IMR-90 (cell line): ENCODE results near the gene RAB9A. TPM values are rescaled to one million over a fixed set of nuclear protein-coding genes. Genes with fewer than 3 reads are reported as not detected.

Experiments used
- ATAC-seq: fragments of 200-7000 bp; cut with Tn5 transposase; 2 replicates; pipeline ENCODE4 v1.9.1; 2020; ENCODE audit warnings: low read depth, mild to moderate bottlenecking, moderate library complexity
- BruUV-seq: library from RNA; stranded (reverse); fragments of 400-500 nt; replicated peaks from 2 replicates; lab custom pipeline; 2021; lab: Mats Ljungman, UMichigan
- CTCF ChIA-PET: fragments of 300-600 bp; formaldehyde crosslinking; extraction: SDS; loops from one replicate; lab custom pipeline; 2021; ENCODE audit warnings: antibody characterized with exemption; lab: Yijun Ruan, JAX
- POLR2A ChIA-PET: fragments of 300-600 bp; sonication (Branson Sonifier 250); formaldehyde crosslinking; loops from one replicate; lab custom pipeline; 2022; ENCODE audit warnings: antibody characterized with exemption; ENCODE audit not compliant: unreplicated experiment; lab: Charles Lee
- DNase-seq: peaks from one replicate; pipeline ENCODE4 v3.0.0; 2013
- H2AFZ ChIP-seq: replicated peaks from 2 replicates; pipeline ENCODE3; 2013; ENCODE audit warnings: low read length, mild to moderate bottlenecking; ENCODE audit not compliant: poor library complexity
- H2AK5ac ChIP-seq: 2 replicates; pipeline ENCODE4 v1.6.1; 2013; ENCODE audit warnings: low read depth, low read length, inconsistent platforms
- H2AK9ac ChIP-seq: replicated peaks from 2 replicates; pipeline ENCODE3; 2013; ENCODE audit warnings: mild to moderate bottlenecking, low read depth, low read length, moderate library complexity; ENCODE audit not compliant: poor library complexity
- H2BK120ac ChIP-seq: 2 replicates; pipeline ENCODE4 v1.6.1; 2013; ENCODE audit warnings: low read depth, low read length, inconsistent platforms
- H2BK15ac ChIP-seq: 3 replicates; pipeline ENCODE4 v1.6.1; 2013; ENCODE audit warnings: low read depth, low read length, inconsistent platforms
- H2BK20ac ChIP-seq: 2 replicates; pipeline ENCODE4 v1.6.1; 2013; ENCODE audit warnings: low read depth, mild to moderate bottlenecking, inconsistent platforms, low read length, moderate library complexity
- H2BK5ac ChIP-seq: 2 replicates; pipeline ENCODE4 v1.6.1; 2013; ENCODE audit warnings: mild to moderate bottlenecking, low read depth, low read length, inconsistent platforms; ENCODE audit not compliant: poor library complexity, severe bottlenecking
- H3K14ac ChIP-seq: replicated peaks from 2 replicates; pipeline ENCODE4 v1.6.1; 2013; ENCODE audit warnings: low read depth, low read length, inconsistent platforms
- H3K18ac ChIP-seq: 2 replicates; pipeline ENCODE4 v1.6.1; 2013; ENCODE audit warnings: low read depth, low read length, control low read depth
- H3K23ac ChIP-seq: 2 replicates; pipeline ENCODE4 v1.6.1; 2013; ENCODE audit warnings: low read depth, low read length, inconsistent platforms
- H3K27ac ChIP-seq: 2 replicates; pipeline ENCODE4 v1.5.1; 2013; ENCODE audit warnings: mild to moderate bottlenecking, control low read depth, low read length; ENCODE audit not compliant: insufficient read depth
- H3K27me3 ChIP-seq: 2 replicates; pipeline ENCODE4 v1.6.1; 2013; ENCODE audit warnings: low read length; ENCODE audit not compliant: control insufficient read depth, insufficient read depth
- H3K36me3 ChIP-seq: 2 replicates; pipeline ENCODE4 v1.6.1; 2013; ENCODE audit warnings: low read length, mixed read lengths; ENCODE audit not compliant: control insufficient read depth, insufficient read depth
- H3K4ac ChIP-seq: 2 replicates; pipeline ENCODE4 v1.6.1; 2013; ENCODE audit warnings: low read depth, low read length, inconsistent platforms
- H3K4me1 ChIP-seq: 2 replicates; pipeline ENCODE4 v1.6.1; 2013; ENCODE audit warnings: low read length, mixed read lengths; ENCODE audit not compliant: control insufficient read depth, insufficient read depth
- H3K4me2 ChIP-seq: 2 replicates; pipeline ENCODE4 v1.6.1; 2013; ENCODE audit warnings: low read depth, mild to moderate bottlenecking, control low read depth, low read length, moderate library complexity
- H3K4me3 ChIP-seq: 2 replicates; pipeline ENCODE4 v1.5.1; 2013; ENCODE audit warnings: low read depth, mild to moderate bottlenecking, control low read depth, low read length, moderate library complexity; ENCODE audit not compliant: insufficient read depth
- H3K56ac ChIP-seq: 2 replicates; pipeline ENCODE4 v1.6.1; 2013; ENCODE audit warnings: low read length, inconsistent platforms; ENCODE audit not compliant: insufficient read depth; ENCODE audit errors: extremely low read depth
- H3K79me1 ChIP-seq, 2 experiments: 2 replicates each; pipeline ENCODE4 v1.6.1; 2013; ENCODE audit warnings: low read length in 2 of 2, inconsistent platforms in 1 of 2, low read depth in 1 of 2
- H3K9ac ChIP-seq: 2 replicates; pipeline ENCODE4 v1.6.1; 2013; ENCODE audit warnings: low read depth, low read length, control low read depth
- H3K9me1 ChIP-seq: 2 replicates; pipeline ENCODE4 v1.6.1; 2013; ENCODE audit warnings: low read length, inconsistent platforms; ENCODE audit not compliant: insufficient read depth
- H3K9me3 ChIP-seq: 2 replicates; pipeline ENCODE4 v1.6.1; 2013; ENCODE audit warnings: low read length; ENCODE audit not compliant: control insufficient read depth, insufficient read depth
- H4K20me1 ChIP-seq: 2 replicates; pipeline ENCODE4 v1.6.1; 2013; ENCODE audit warnings: low read length, inconsistent platforms; ENCODE audit not compliant: insufficient read depth
- H4K5ac ChIP-seq: 2 replicates; pipeline ENCODE4 v1.6.1; 2013; ENCODE audit warnings: mild to moderate bottlenecking, low read depth, low read length, control low read depth
- H4K8ac ChIP-seq, 2 experiments: 2 replicates each; pipeline ENCODE4 v1.6.1; 2013; ENCODE audit warnings: low read depth in 2 of 2, low read length in 2 of 2, control low read depth in 1 of 2, inconsistent platforms in 1 of 2
- H4K91ac ChIP-seq: 2 replicates; pipeline ENCODE4 v1.6.1; 2013; ENCODE audit warnings: low read depth, low read length, inconsistent platforms; ENCODE audit not compliant: insufficient read depth
- BHLHE40 ChIP-seq: fragments of 150-350 bp; IDR thresholded peaks from 2 replicates; pipeline ENCODE4 v1.6.1; 2016; ENCODE audit warnings: mild to moderate bottlenecking, low read depth, low read length
- CEBPB ChIP-seq: IDR thresholded peaks from 2 replicates; pipeline ENCODE4 v1.6.1; 2012; ENCODE audit warnings: low read depth, low read length, improper control_type of control experiment
- CHD1 ChIP-seq: IDR thresholded peaks from 2 replicates; pipeline ENCODE4 v1.6.1; 2012; ENCODE audit warnings: low read depth, low read length, improper control_type of control experiment
- FOS ChIP-seq: fragments of 150-350 bp; IDR thresholded peaks from 2 replicates; pipeline ENCODE4 v1.6.1; 2016; ENCODE audit warnings: low read depth, low read length
- MAFK ChIP-seq: IDR thresholded peaks from 2 replicates; pipeline ENCODE4 v1.6.1; 2012; ENCODE audit warnings: low read depth, low read length, improper control_type of control experiment
- MAZ ChIP-seq: IDR thresholded peaks from 2 replicates; pipeline ENCODE4 v1.6.1; 2012; ENCODE audit warnings: low read depth, mild to moderate bottlenecking, low read length, improper control_type of control experiment, moderate library complexity, borderline replicate concordance
- MXI1 ChIP-seq: IDR thresholded peaks from 2 replicates; pipeline ENCODE4 v1.6.1; 2012; ENCODE audit warnings: low read depth, mild to moderate bottlenecking, low read length, moderate library complexity, borderline replicate concordance
- NFE2L2 ChIP-seq: fragments of 150-350 bp; IDR thresholded peaks from 2 replicates; pipeline ENCODE4 v1.6.1; 2016; ENCODE audit warnings: low read depth, mild to moderate bottlenecking, low read length
- POLR2A ChIP-seq: IDR thresholded peaks from 2 replicates; pipeline ENCODE4 v1.6.1; 2012; ENCODE audit warnings: mild to moderate bottlenecking, low read depth, low read length
- RAD21 ChIP-seq: IDR thresholded peaks from 2 replicates; pipeline ENCODE4 v1.6.1; 2012; ENCODE audit warnings: low read length, improper control_type of control experiment
- RCOR1 ChIP-seq: IDR thresholded peaks from 2 replicates; pipeline ENCODE4 v1.6.1; 2012; ENCODE audit warnings: mild to moderate bottlenecking, low read length, improper control_type of control experiment; ENCODE audit not compliant: insufficient replicate concordance
- RFX5 ChIP-seq: IDR thresholded peaks from 2 replicates; pipeline ENCODE4 v1.8.0; 2012; ENCODE audit warnings: low read depth, mild to moderate bottlenecking, low read length, moderate library complexity
- SMC3 ChIP-seq: fragments of 150-350 bp; IDR thresholded peaks from 2 replicates; pipeline ENCODE4 v1.6.1; 2016; ENCODE audit warnings: low read depth, mild to moderate bottlenecking, antibody characterized with exemption, low read length, moderate library complexity
- WGBS, 2 experiments: methylation state at CpG; one replicate each; pipeline versions ENCODE4 v1.1.5 to v1.1.7; 2013; ENCODE audit warnings: missing lambda C conversion rate in 2 of 2; ENCODE audit not compliant: insufficient read length in 1 of 2; ENCODE audit errors: extremely low coverage in 2 of 2; 5-methylcytosine and 5-hydroxymethylcytosine counted together
- dilution Hi-C: fragments of 300-500 bp; cut with HindIII; formaldehyde crosslinking; loops from one replicate; pipeline ENCODE4 v1.14.3; 2018; ENCODE audit warnings: low sequenced_read_pairs; ENCODE audit not compliant: unreplicated experiment
- in situ Hi-C: fragments of 300-500 bp; cut with MboI; formaldehyde crosslinking; loops from 3 replicates; pipeline ENCODE4 v1.14.3; 2019; ENCODE audit warnings: low sequenced_read_pairs, inconsistent platforms, mixed read lengths
- intact Hi-C: fragments of 100-400 bp; cut with micrococcal nuclease; formaldehyde crosslinking; loops from 2 replicates; pipeline ENCODE4 v1.10.0; 2022
- polyA plus RNA-seq, 3 experiments: library from polyadenylated mRNA; depleted of rRNA; stranded (reverse); fragments of >200 nt; gene quantifications; 2 replicates each; pipeline ENCODE4 v1.2.3, GENCODE V29; 2012; ENCODE audit warnings: low replicate concordance in 1 of 3
- total RNA-seq: library from RNA; depleted of rRNA; stranded (reverse); fragments of >200 nt; gene quantifications from 2 replicates; pipeline ENCODE4 v1.2.3, GENCODE V29; 2012
- TF ChIP-seq, protein P1 (sequence below): fragments of 150-350 bp; IDR thresholded peaks from 2 replicates; pipeline ENCODE4 v1.6.1; 2017; ENCODE audit warnings: mild to moderate bottlenecking, antibody characterized with exemption, low read length, low read depth
- TF ChIP-seq, protein P2 (sequence below): fragments of 150-350 bp; IDR thresholded peaks from 2 replicates; pipeline ENCODE4 v1.6.1; 2016; ENCODE audit warnings: low read depth, mild to moderate bottlenecking, low read length, moderate library complexity, borderline replicate concordance
- TF ChIP-seq, protein P3 (sequence below): conservative IDR thresholded peaks from 2 replicates; pipeline ENCODE4 v1.5.1; 2012; ENCODE audit warnings: mild to moderate bottlenecking, low read depth, low read length, improper control_type of control experiment

Gene RAB9A
- total and polyA plus RNA-seq, 2 of the 4 experiments (the other 2 are of a cell fraction) = 15.8 to 22.3 TPM

DNA sequence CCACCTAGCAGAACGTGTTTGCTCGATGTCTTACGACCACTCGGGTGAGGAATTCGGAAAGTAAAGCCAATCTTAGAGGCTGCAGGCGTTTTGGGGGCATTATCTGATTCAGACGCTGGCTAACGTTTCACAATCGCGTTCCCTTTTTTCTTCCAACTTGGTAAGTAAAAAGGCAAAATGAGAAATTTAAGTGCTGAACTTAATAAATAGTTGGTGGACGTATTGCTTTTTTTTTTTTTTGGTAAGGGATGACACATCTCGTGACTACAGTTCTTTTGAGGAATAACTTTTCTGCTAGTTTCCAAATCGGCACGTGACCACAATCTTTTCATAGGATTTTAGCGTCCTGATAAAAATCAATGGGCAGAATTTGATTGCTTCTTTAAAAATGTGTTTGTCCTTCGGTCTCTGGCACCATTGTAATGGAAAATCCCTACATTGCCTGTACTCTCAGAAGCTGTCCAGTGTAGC lies 848 bp downstream of the RAB9A start:
- Histone ChIP-seq H3K56ac (peak overlapping the region; percentile 63), H2AFZ (peak overlapping the region; percentile 96), H4K91ac (peak overlapping the region; percentile 60; the same call in 1 of the 2 replicates), H3K27ac (peak overlapping the region; percentile 90), H2AK9ac (peak overlapping the region; percentile 93), H3K4me2 (peak overlapping the region; percentile 85), H4K5ac (peak overlapping the region; percentile 31), H3K9me3 (no peaks in the 10 kb centered on the region), H3K36me3 (no peaks in the 10 kb centered on the region; the same call in 1 of the 2 replicates), H2BK120ac (peak overlapping the region; percentile 36; the same call in 1 of the 2 replicates), H3K9ac (peak overlapping the region; percentile 83), H3K4ac (peak overlapping the region; percentile 83), H2AK5ac (no peak overlapping the region), H3K4me1 (peaks cover 7% of the 10 kb centered on the region), H3K9me1 (0 out of 2 replicates have a peak, but pooled peaks cover 3% of the 10 kb centered on the region), H3K27me3 (peaks cover 4% of the 10 kb centered on the region), H4K20me1 (peaks cover 27% of the 10 kb centered on the region), H3K18ac (peak overlapping the region; percentile 59), H4K8ac (peak overlapping the region; percentile 29 to 37; a peak in 2 of 4 replicates), H3K23ac (peak overlapping the region; percentile 77), H3K4me3 (peak overlapping the region; percentile 86), H2BK15ac (no peak overlapping the region), H2BK5ac (peak overlapping the region; percentile 73), H3K14ac (peak overlapping the region; percentile 85), H2BK20ac (peak overlapping the region; percentile 31; the same call in 1 of the 2 replicates), H3K79me1 (peaks cover 18 to 33% of the 10 kb centered on the region in 2 experiments; a peak in 3 of 4 replicates)
- in situ Hi-C loops = no loop called here
- dilution Hi-C loops = no loop called here
- DNase-seq (peak; percentile 40), ATAC-seq (no peak)
- WGBS, 2 experiments = 16% methylated on average over 5 of the region's 16 CpGs; no CpG with 5 or more reads in 1 of the 2 experiments
- intact Hi-C loops = loop anchor here (2.0 to 5.0 kb wide), 3 partner anchors 31 to 43 kb away; partner anchors contain the start of genes OFD1 and TRAPPC2
- CTCF ChIA-PET = no interaction called here
- POLR2A ChIA-PET = no interaction called here
- BruUV-seq = no TSS peak
- TF ChIP-seq BHLHE40 = peak; percentile 90
- TF ChIP-seq FOS = no peak
- no peak for TF ChIP-seq SMC3
- no peak for TF ChIP-seq MAZ
- TF ChIP-seq MXI1 = no peak
- TF ChIP-seq, protein P1, sequence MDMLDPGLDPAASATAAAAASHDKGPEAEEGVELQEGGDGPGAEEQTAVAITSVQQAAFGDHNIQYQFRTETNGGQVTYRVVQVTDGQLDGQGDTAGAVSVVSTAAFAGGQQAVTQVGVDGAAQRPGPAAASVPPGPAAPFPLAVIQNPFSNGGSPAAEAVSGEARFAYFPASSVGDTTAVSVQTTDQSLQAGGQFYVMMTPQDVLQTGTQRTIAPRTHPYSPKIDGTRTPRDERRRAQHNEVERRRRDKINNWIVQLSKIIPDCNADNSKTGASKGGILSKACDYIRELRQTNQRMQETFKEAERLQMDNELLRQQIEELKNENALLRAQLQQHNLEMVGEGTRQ = peak; percentile 89
- TF ChIP-seq RCOR1 = no peak
- no peak for TF ChIP-seq RFX5
- no peak for TF ChIP-seq RAD21
- no peak for TF ChIP-seq CHD1
- TF ChIP-seq, protein P2, sequence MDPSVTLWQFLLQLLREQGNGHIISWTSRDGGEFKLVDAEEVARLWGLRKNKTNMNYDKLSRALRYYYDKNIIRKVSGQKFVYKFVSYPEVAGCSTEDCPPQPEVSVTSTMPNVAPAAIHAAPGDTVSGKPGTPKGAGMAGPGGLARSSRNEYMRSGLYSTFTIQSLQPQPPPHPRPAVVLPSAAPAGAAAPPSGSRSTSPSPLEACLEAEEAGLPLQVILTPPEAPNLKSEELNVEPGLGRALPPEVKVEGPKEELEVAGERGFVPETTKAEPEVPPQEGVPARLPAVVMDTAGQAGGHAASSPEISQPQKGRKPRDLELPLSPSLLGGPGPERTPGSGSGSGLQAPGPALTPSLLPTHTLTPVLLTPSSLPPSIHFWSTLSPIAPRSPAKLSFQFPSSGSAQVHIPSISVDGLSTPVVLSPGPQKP = no peak
- no peak for TF ChIP-seq NFE2L2
- peak; percentile 66 for TF ChIP-seq CEBPB
- TF ChIP-seq POLR2A = no peak
- TF ChIP-seq, protein P3, sequence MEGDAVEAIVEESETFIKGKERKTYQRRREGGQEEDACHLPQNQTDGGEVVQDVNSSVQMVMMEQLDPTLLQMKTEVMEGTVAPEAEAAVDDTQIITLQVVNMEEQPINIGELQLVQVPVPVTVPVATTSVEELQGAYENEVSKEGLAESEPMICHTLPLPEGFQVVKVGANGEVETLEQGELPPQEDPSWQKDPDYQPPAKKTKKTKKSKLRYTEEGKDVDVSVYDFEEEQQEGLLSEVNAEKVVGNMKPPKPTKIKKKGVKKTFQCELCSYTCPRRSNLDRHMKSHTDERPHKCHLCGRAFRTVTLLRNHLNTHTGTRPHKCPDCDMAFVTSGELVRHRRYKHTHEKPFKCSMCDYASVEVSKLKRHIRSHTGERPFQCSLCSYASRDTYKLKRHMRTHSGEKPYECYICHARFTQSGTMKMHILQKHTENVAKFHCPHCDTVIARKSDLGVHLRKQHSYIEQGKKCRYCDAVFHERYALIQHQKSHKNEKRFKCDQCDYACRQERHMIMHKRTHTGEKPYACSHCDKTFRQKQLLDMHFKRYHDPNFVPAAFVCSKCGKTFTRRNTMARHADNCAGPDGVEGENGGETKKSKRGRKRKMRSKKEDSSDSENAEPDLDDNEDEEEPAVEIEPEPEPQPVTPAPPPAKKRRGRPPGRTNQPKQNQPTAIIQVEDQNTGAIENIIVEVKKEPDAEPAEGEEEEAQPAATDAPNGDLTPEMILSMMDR = no peak
- no peak for TF ChIP-seq MAFK
